Hepatocyte (in vitro differentiated cells): ENCODE data around the gene MACROH2A2. TPM values are rescaled to one million over a fixed set of nuclear protein-coding genes. Genes with fewer than 3 reads are reported as not detected.

ENCODE experiments used
- DNase-seq: peaks from one replicate; pipeline ENCODE4 v3.0.0-alpha.2; 2016; ENCODE audit warnings: low spot score
- H2AFZ ChIP-seq: fragments of 200-600 bp; sonication (generic); 2 replicates; pipeline ENCODE4 v1.6.0; 2016; ENCODE audit warnings: antibody characterized with exemption, mild to moderate bottlenecking
- H3K27ac ChIP-seq: fragments of 200-600 bp; sonication (generic); 2 replicates; pipeline ENCODE4 v1.5.1; 2016; ENCODE audit warnings: mild to moderate bottlenecking
- H3K27me3 ChIP-seq: fragments of 200-600 bp; sonication (generic); 2 replicates; pipeline ENCODE4 v1.6.1; 2016
- H3K36me3 ChIP-seq: fragments of 200-600 bp; sonication (generic); replicated peaks from 2 replicates; pipeline ENCODE4 v1.5.1; 2016; ENCODE audit warnings: low read depth; ENCODE audit not compliant: insufficient read depth
- H3K4me1 ChIP-seq: fragments of 200-600 bp; sonication (generic); 2 replicates; pipeline ENCODE4 v1.5.1; 2016; ENCODE audit warnings: mild to moderate bottlenecking, moderate library complexity; ENCODE audit not compliant: insufficient read depth
- H3K4me2 ChIP-seq: fragments of 200-600 bp; sonication (generic); 2 replicates; pipeline ENCODE4 v1.6.0; 2016
- H3K4me3 ChIP-seq: fragments of 200-600 bp; sonication (generic); 2 replicates; pipeline ENCODE4 v1.5.1; 2016; ENCODE audit warnings: mild to moderate bottlenecking
- H3K79me2 ChIP-seq: fragments of 200-600 bp; sonication (generic); 2 replicates; pipeline ENCODE4 v1.6.0; 2017; ENCODE audit warnings: mild to moderate bottlenecking
- H3K9me2 ChIP-seq: fragments of 200-600 bp; sonication (generic); replicated peaks from 2 replicates; pipeline ENCODE4 v1.6.0; 2017; ENCODE audit warnings: mild to moderate bottlenecking; ENCODE audit not compliant: insufficient read depth
- H3K9me3 ChIP-seq: fragments of 200-600 bp; sonication (generic); 2 replicates; pipeline ENCODE4 v1.5.1; 2016; ENCODE audit warnings: low read depth, mild to moderate bottlenecking
- H4K20me1 ChIP-seq: fragments of 200-600 bp; sonication (generic); 2 replicates; pipeline ENCODE4 v1.6.0; 2016; ENCODE audit warnings: mild to moderate bottlenecking; ENCODE audit not compliant: insufficient read depth, poor library complexity, severe bottlenecking
- CTCF ChIP-seq: fragments of 200-600 bp; sonication (generic); IDR thresholded peaks from 2 replicates; pipeline ENCODE4 v1.5.1; 2016; ENCODE audit warnings: antibody characterized with exemption, mild to moderate bottlenecking; ENCODE audit not compliant: poor library complexity
- EZH2 ChIP-seq: fragments of 200-600 bp; sonication (generic); IDR thresholded peaks from 2 replicates; pipeline ENCODE4 v1.6.1; 2016; ENCODE audit warnings: antibody characterized with exemption, mild to moderate bottlenecking, borderline replicate concordance
- EZH2phosphoT487 ChIP-seq: fragments of 200-600 bp; sonication (generic); IDR thresholded peaks from one replicate; pipeline ENCODE4 v1.6.1; 2018; ENCODE audit warnings: antibody characterized with exemption, mild to moderate bottlenecking, low read depth, moderate library complexity; ENCODE audit not compliant: unreplicated experiment, severe bottlenecking
- WGBS: methylation state at CpG from one replicate; pipeline ENCODE4 v1.1.6; 2016; ENCODE audit warnings: low lambda C conversion rate; ENCODE audit errors: missing lambda C conversion rate; 5-methylcytosine and 5-hydroxymethylcytosine counted together
- polyA plus RNA-seq: library from polyadenylated mRNA; unstranded; fragments of >200 nt; fragmentation: Nextera tagmentation; extraction: Ambion mirVana; gene quantifications from 2 replicates; pipeline ENCODE4 v1.2.1, GENCODE V29; 2016
- total RNA-seq: library from RNA; depleted of rRNA; stranded (reverse); fragments of >200 nt; gene quantifications from 2 replicates; pipeline ENCODE4 v1.2.3, GENCODE V29; 2014

MACROH2A2 gene
- total and polyA plus RNA-seq, 2 experiments from 2014 or later = 45.7 to 47.2 TPM

GRCh38 chr10:70139997-70140250 lies 87.3 kb downstream of the MACROH2A2 start:
- no peak for TF ChIP-seq CTCF
- no peak for TF ChIP-seq EZH2
- no peak for TF ChIP-seq EZH2phosphoT487
- H3K27me3 ChIP-seq = no peaks in the 10 kb centered on the region
- H3K4me3 ChIP-seq = no peak overlapping the region
- H3K4me1 ChIP-seq = peaks cover 3% of the 10 kb centered on the region
- DNase-seq = no peak
- H3K9me3 ChIP-seq = no peaks in the 10 kb centered on the region
- peaks cover 32% of the 10 kb centered on the region for H3K79me2 ChIP-seq
- H3K27ac ChIP-seq = no peak overlapping the region
- no peak overlapping the region for H2AFZ ChIP-seq
- no peaks in the 10 kb centered on the region for H4K20me1 ChIP-seq
- H3K9me2 ChIP-seq = no peaks in the 10 kb centered on the region
- 90% methylated on average over 6 of the region's 6 CpGs for WGBS
- H3K4me2 ChIP-seq = no peak overlapping the region
- H3K36me3 ChIP-seq = no peaks in the 10 kb centered on the region

- H3K79me2 ChIP-seq = peaks cover 36% of the 10 kb centered on the region
- H3K36me3 ChIP-seq = no peaks in the 10 kb centered on the region
- no peak overlapping the region for H3K4me3 ChIP-seq
- 81% methylated on average over 5 of the region's 5 CpGs for WGBS
- H3K4me1 ChIP-seq = peaks cover 7% of the 10 kb centered on the region
- no peaks in the 10 kb centered on the region for H4K20me1 ChIP-seq
- H3K9me2 ChIP-seq = no peaks in the 10 kb centered on the region
- no peak for TF ChIP-seq EZH2
- no peak for TF ChIP-seq EZH2phosphoT487
- no peak for TF ChIP-seq CTCF
- no peak overlapping the region for H2AFZ ChIP-seq
- H3K4me2 ChIP-seq = no peak overlapping the region
- DNase-seq = no peak
- H3K9me3 ChIP-seq = no peaks in the 10 kb centered on the region
- no peaks in the 10 kb centered on the region for H3K27me3 ChIP-seq
- H3K27ac ChIP-seq = no peak overlapping the region
Observed at GRCh38 chr10:70140297-70140696, 87.7 kb downstream of the MACROH2A2 start.

- WGBS = 96% methylated on average over 10 of the region's 10 CpGs
- peaks cover 38% of the 10 kb centered on the region for H3K79me2 ChIP-seq
- H3K27ac ChIP-seq = no peak overlapping the region
- H3K9me3 ChIP-seq = no peaks in the 10 kb centered on the region
- no peak for TF ChIP-seq EZH2phosphoT487
- TF ChIP-seq EZH2 = no peak
- no peak for TF ChIP-seq CTCF
- no peak overlapping the region for H3K4me3 ChIP-seq
- peaks cover 14% of the 10 kb centered on the region for H3K4me1 ChIP-seq
- DNase-seq = no peak
- no peak overlapping the region for H3K4me2 ChIP-seq
- peaks cover 4% of the 10 kb centered on the region for H4K20me1 ChIP-seq
- no peaks in the 10 kb centered on the region for H3K36me3 ChIP-seq
- H3K9me2 ChIP-seq = no peaks in the 10 kb centered on the region
- H3K27me3 ChIP-seq = no peaks in the 10 kb centered on the region
- H2AFZ ChIP-seq = no peak overlapping the region
Observed at GRCh38 chr10:70142555-70142954, 89.9 kb downstream of the MACROH2A2 start.

- H3K27ac ChIP-seq = no peak overlapping the region
- H4K20me1 ChIP-seq = peaks cover 7% of the 10 kb centered on the region
- H3K79me2 ChIP-seq = peaks cover 48% of the 10 kb centered on the region
Observed at GRCh38 chr10:70144372-70145110, 91.9 kb downstream of the MACROH2A2 start.

More at GRCh38 chr10:70144372-70145110, 91.9 kb downstream of the MACROH2A2 start:
- H2AFZ ChIP-seq = no peak overlapping the region
- H3K4me1 ChIP-seq = peaks cover 16% of the 10 kb centered on the region
- TF ChIP-seq CTCF (no peak), EZH2 (no peak), EZH2phosphoT487 (no peak)
- no peak overlapping the region for H3K4me3 ChIP-seq
- DNase-seq = no peak
- no peaks in the 10 kb centered on the region for H3K27me3 ChIP-seq
- H3K36me3 ChIP-seq = no peaks in the 10 kb centered on the region
- H3K9me2 ChIP-seq = no peaks in the 10 kb centered on the region
- H3K9me3 ChIP-seq = no peaks in the 10 kb centered on the region
- peak overlapping the region; percentile 89 for H3K4me2 ChIP-seq
- WGBS = 83% methylated on average over 18 of the region's 18 CpGs
